H1 (cell line): Measurements from ENCODE around the gene CCDC12. TPM values are rescaled to one million over a fixed set of nuclear protein-coding genes. Genes with fewer than 3 reads are reported as not detected.

ENCODE experiments used
- BCL11A ChIP-seq, 2 experiments: IDR thresholded peaks; one replicate each; pipeline ENCODE4 v1.6.1; 2011; ENCODE audit warnings: low read depth in 2 of 2, low read length in 2 of 2, mild to moderate bottlenecking in 2 of 2
- BRCA1 ChIP-seq: IDR thresholded peaks from 2 replicates; pipeline ENCODE4 v1.6.1; 2012; ENCODE audit warnings: low read depth, low read length, improper control_type of control experiment
- CBX8 ChIP-seq: fragments of 300-800, 300-1000 bp; sonication (generic); IDR thresholded peaks from 2 replicates; pipeline ENCODE4 v1.7.1; 2016; ENCODE audit warnings: low read depth, low read length, borderline replicate concordance
- CTBP2 ChIP-seq: IDR thresholded peaks from 2 replicates; pipeline ENCODE4 v1.7.0; 2011; ENCODE audit warnings: borderline replicate concordance, mild to moderate bottlenecking, moderate library complexity, mixed read lengths, low read length; ENCODE audit not compliant: insufficient read depth, insufficient read length
- MAFK ChIP-seq: IDR thresholded peaks from 2 replicates; pipeline ENCODE4 v1.6.1; 2012; ENCODE audit warnings: low read depth, mild to moderate bottlenecking, improper control_type of control experiment, low read length
- NANOG ChIP-seq: IDR thresholded peaks from 2 replicates; pipeline ENCODE4 v1.6.1; 2011; ENCODE audit warnings: low read length, low read depth, mild to moderate bottlenecking, inconsistent platforms; ENCODE audit not compliant: insufficient read depth, poor library complexity, severe bottlenecking
- RFX5 ChIP-seq: IDR thresholded peaks from 2 replicates; pipeline ENCODE4 v1.6.1; 2011; ENCODE audit warnings: low read depth, low read length, improper control_type of control experiment, borderline replicate concordance
- SIN3A ChIP-seq, 2 experiments: IDR thresholded peaks in 1 of 2; conservative IDR thresholded peaks in 1 of 2; 2 replicates each; pipeline ENCODE4 v1.6.1; 2011 to 2012; ENCODE audit warnings: low read length in 2 of 2, improper control_type of control experiment in 1 of 2, low read depth in 1 of 2, mild to moderate bottlenecking in 1 of 2
- SIX5 ChIP-seq: IDR thresholded peaks from 2 replicates; pipeline ENCODE4 v1.6.1; 2011; ENCODE audit warnings: mild to moderate bottlenecking, low read depth, low read length
- SP2 ChIP-seq: IDR thresholded peaks from 2 replicates; pipeline ENCODE4 v1.6.1; 2012; ENCODE audit warnings: mild to moderate bottlenecking, low read length, inconsistent platforms
- polyA plus RNA-seq, 7 experiments: library from polyadenylated mRNA; depleted of rRNA in 3 of 7; stranded (reverse) in 5 of 7; unstranded in 2 of 7; fragments of >200 nt in 5 of 7; fragments of 200-250 nt in 2 of 7; gene quantifications; 1 replicate in 5 of 7; 2 replicates in 1 of 7; 4 replicates in 1 of 7; pipeline versions ENCODE4 v1.2.1 to v1.2.3, GENCODE V29; 2011 to 2013; ENCODE audit warnings: missing spikeins in 2 of 7, mixed read lengths in 2 of 7
- total RNA-seq: library from RNA; stranded (reverse); fragmentation: NEBNext Ultra II Directional; extraction: Animal tissue kit (Norgen Biotek cat#: 25700); gene quantifications from 2 replicates; pipeline ENCODE4 v1.2.1, GENCODE V29; 2021
- TF ChIP-seq, protein P1 (sequence below): fragments of 300-600 bp; sonication (generic); IDR thresholded peaks from 2 replicates; pipeline ENCODE4 v1.7.1; 2012; ENCODE audit warnings: low read length, moderate library complexity, mild to moderate bottlenecking, inconsistent platforms; ENCODE audit not compliant: insufficient replicate concordance

Gene CCDC12
- total and polyA plus RNA-seq, 2 of the 8 experiments (the other 6 are each of a cell fraction or from before 2014, with no cell fraction given), result 29.5 to 41.3 TPM

DNA sequence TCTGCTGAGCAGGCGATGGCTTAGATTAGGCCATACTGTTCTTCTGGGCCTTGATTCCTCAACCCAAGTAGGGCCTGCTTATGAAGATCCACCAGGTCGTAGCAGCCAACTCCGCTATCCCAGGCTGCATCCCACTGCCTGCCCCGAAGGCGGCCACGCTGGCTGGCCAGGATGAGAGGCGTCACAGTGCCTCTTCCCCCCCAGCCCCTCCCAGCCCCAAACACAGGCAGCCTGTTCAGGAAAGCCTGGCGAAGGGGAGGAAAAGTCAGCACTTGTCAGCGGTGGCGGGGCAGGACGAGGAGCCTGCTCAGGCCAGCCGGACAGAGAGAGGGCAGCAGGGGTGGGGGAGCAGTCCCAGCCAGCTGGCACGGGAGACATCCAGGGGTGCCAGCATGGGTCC is 87.8 kb downstream of the CCDC12 start (continued):
- TF ChIP-seq, protein P1, sequence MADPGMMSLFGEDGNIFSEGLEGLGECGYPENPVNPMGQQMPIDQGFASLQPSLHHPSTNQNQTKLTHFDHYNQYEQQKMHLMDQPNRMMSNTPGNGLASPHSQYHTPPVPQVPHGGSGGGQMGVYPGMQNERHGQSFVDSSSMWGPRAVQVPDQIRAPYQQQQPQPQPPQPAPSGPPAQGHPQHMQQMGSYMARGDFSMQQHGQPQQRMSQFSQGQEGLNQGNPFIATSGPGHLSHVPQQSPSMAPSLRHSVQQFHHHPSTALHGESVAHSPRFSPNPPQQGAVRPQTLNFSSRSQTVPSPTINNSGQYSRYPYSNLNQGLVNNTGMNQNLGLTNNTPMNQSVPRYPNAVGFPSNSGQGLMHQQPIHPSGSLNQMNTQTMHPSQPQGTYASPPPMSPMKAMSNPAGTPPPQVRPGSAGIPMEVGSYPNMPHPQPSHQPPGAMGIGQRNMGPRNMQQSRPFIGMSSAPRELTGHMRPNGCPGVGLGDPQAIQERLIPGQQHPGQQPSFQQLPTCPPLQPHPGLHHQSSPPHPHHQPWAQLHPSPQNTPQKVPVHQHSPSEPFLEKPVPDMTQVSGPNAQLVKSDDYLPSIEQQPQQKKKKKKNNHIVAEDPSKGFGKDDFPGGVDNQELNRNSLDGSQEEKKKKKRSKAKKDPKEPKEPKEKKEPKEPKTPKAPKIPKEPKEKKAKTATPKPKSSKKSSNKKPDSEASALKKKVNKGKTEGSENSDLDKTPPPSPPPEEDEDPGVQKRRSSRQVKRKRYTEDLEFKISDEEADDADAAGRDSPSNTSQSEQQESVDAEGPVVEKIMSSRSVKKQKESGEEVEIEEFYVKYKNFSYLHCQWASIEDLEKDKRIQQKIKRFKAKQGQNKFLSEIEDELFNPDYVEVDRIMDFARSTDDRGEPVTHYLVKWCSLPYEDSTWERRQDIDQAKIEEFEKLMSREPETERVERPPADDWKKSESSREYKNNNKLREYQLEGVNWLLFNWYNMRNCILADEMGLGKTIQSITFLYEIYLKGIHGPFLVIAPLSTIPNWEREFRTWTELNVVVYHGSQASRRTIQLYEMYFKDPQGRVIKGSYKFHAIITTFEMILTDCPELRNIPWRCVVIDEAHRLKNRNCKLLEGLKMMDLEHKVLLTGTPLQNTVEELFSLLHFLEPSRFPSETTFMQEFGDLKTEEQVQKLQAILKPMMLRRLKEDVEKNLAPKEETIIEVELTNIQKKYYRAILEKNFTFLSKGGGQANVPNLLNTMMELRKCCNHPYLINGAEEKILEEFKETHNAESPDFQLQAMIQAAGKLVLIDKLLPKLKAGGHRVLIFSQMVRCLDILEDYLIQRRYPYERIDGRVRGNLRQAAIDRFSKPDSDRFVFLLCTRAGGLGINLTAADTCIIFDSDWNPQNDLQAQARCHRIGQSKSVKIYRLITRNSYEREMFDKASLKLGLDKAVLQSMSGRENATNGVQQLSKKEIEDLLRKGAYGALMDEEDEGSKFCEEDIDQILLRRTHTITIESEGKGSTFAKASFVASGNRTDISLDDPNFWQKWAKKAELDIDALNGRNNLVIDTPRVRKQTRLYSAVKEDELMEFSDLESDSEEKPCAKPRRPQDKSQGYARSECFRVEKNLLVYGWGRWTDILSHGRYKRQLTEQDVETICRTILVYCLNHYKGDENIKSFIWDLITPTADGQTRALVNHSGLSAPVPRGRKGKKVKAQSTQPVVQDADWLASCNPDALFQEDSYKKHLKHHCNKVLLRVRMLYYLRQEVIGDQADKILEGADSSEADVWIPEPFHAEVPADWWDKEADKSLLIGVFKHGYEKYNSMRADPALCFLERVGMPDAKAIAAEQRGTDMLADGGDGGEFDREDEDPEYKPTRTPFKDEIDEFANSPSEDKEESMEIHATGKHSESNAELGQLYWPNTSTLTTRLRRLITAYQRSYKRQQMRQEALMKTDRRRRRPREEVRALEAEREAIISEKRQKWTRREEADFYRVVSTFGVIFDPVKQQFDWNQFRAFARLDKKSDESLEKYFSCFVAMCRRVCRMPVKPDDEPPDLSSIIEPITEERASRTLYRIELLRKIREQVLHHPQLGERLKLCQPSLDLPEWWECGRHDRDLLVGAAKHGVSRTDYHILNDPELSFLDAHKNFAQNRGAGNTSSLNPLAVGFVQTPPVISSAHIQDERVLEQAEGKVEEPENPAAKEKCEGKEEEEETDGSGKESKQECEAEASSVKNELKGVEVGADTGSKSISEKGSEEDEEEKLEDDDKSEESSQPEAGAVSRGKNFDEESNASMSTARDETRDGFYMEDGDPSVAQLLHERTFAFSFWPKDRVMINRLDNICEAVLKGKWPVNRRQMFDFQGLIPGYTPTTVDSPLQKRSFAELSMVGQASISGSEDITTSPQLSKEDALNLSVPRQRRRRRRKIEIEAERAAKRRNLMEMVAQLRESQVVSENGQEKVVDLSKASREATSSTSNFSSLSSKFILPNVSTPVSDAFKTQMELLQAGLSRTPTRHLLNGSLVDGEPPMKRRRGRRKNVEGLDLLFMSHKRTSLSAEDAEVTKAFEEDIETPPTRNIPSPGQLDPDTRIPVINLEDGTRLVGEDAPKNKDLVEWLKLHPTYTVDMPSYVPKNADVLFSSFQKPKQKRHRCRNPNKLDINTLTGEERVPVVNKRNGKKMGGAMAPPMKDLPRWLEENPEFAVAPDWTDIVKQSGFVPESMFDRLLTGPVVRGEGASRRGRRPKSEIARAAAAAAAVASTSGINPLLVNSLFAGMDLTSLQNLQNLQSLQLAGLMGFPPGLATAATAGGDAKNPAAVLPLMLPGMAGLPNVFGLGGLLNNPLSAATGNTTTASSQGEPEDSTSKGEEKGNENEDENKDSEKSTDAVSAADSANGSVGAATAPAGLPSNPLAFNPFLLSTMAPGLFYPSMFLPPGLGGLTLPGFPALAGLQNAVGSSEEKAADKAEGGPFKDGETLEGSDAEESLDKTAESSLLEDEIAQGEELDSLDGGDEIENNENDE, result no peak
- TF ChIP-seq RFX5, result no peak
- TF ChIP-seq BRCA1, result no peak
- TF ChIP-seq SIN3A (conservative IDR thresholded peaks at IDR 0.05 in 1 of 2, IDR thresholded peaks at IDR 0.05 in 1 of 2; ENCODE audit: low read depth in 1 of 2, low read length in 2 of 2), result no peak
- TF ChIP-seq CBX8, result no peak
- TF ChIP-seq BCL11A (IDR thresholded peaks at IDR 0.05; ENCODE audit: low read depth in 2 of 2, low read length in 2 of 2), result no peak
- no peak for TF ChIP-seq CTBP2
- TF ChIP-seq NANOG, result no peak
- no peak for TF ChIP-seq SIX5
- TF ChIP-seq MAFK, result no peak
- TF ChIP-seq SP2, result no peak
